HFF-Myc (cell line): Measurements from ENCODE around the gene SAMD4A.

Source experiments
- DNase-seq: peaks from one replicate; pipeline ENCODE4 v3.0.0-alpha.2; 2011; ENCODE audit warnings: low read depth; ENCODE audit errors: extremely low read depth
- H3K4me3 ChIP-seq: replicated peaks from 2 replicates; pipeline ENCODE4 v1.5.1; 2011; ENCODE audit warnings: low read depth, mild to moderate bottlenecking, control low read depth, low read length
- CTCF ChIP-seq: IDR thresholded peaks from 2 replicates; pipeline ENCODE4 v1.5.1; 2012; ENCODE audit warnings: mild to moderate bottlenecking, low read depth, low read length, control low read depth; ENCODE audit errors: missing control alignments

Gene SAMD4A

DNA sequence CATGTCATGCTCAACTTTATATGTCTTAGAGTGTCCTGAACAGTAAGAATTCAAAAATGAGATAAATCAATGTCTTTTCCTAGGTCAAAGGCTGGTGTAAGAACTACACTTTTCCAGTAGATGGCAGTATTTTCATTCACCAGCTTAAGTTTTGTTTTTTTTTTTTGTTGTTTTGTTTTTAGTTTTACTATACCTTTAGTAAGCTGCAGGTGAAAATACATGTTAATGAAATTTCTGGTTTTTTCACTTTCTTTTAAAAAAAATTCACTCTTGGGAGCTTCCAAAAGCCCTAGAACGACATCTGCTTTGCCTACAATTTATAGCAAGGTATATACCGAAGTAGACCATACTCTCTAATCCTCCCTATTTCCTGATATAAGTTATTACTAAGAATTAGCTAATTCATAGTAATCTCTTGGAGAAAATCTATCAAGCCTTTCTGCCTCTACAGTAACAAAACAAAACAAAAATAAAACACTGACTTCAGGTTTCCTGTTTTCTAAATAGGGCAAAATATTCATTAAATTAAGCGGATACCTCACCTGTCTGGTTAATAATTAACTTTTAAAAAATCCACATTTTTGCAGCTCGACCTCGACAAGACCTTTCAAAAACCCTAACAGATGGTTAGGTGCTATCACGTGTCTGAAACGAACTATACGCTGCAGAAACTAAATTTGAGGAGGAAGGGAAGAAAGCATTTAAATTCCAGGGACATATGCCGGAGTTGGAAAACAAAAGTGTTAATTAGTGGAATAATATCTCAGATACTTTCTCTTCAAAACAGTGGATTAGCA is 2.7 kb upstream of the SAMD4A start:
- DNase-seq: no peak
- TF ChIP-seq CTCF: peak; percentile 43
- H3K4me3 ChIP-seq: peak overlapping the region; percentile 75

- DNase-seq: no peak
- TF ChIP-seq CTCF: no peak
- peak overlapping the region; percentile 75 for H3K4me3 ChIP-seq
Measured at GRCh38 chr14:54564868-54565784, 1.8 kb upstream of the SAMD4A start.

- DNase-seq: peak; percentile 61
- H3K4me3 ChIP-seq: peak overlapping the region; percentile 75
- TF ChIP-seq CTCF: no peak
Measured at GRCh38 chr14:54565785-54566409, 1.0 kb upstream of the SAMD4A start.

DNA sequence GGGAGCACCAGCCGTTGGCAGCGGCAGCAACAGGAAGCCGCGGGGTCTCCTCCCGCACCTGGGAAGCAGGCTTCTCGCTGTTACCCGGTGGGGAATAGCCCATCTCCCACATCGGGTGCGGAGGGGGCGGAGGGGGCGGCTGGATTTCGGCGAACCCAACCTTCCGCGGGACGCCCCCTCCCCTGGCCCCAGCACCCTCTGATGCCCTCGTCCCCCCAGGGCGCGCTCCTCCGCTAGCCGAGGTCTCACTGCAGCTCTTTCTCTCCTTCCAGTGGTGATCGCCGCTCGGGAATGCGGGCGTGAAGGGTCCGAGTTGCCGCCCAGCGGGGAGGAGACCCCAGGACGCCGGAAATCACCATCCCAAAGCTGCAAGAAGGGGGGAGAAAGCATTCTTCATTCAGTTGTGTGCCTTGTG is 303 bp downstream of the SAMD4A start:
- no peak for TF ChIP-seq CTCF
- DNase-seq: no peak
- H3K4me3 ChIP-seq: peak overlapping the region; percentile 75

GRCh38 chr14:54567639-54568561 is 972 bp downstream of the SAMD4A start:
- peak overlapping the region; percentile 75 for H3K4me3 ChIP-seq
- TF ChIP-seq CTCF: no peak
- DNase-seq: no peak
